Ovary (tissue), 9 donors: ENCODE results near the gene ZSCAN30. TPM values are rescaled to one million over a fixed set of nuclear protein-coding genes. Genes with fewer than 3 reads are reported as not detected.

Source experiments
- DNase-seq, 5 donors: peaks; one replicate each; pipeline ENCODE4 v3.0.0-alpha.2; 2019 to 2020
- H3K27ac ChIP-seq, 2 donors: fragments of 200-600 bp; one replicate each; pipeline versions ENCODE4 v1.5.1 to v1.8.0; 2019 to 2022
- H3K27me3 ChIP-seq: fragments of 200-600 bp; one replicate; pipeline ENCODE4 v1.8.0; 2022
- H3K36me3 ChIP-seq: fragments of 200-600 bp; sonication (generic); one replicate; pipeline ENCODE4 v1.5.1; 2019
- H3K4me1 ChIP-seq: one replicate; pipeline ENCODE4 v1.8.1; 2013; ENCODE audit warnings: mild to moderate bottlenecking, moderate library complexity; ENCODE audit not compliant: insufficient read depth
- H3K4me3 ChIP-seq: fragments of 200-600 bp; sonication (generic); one replicate; pipeline ENCODE4 v1.5.1; 2017
- H3K9me3 ChIP-seq, 2 donors: fragments of 200-600 bp in 1 of 2; sonication (generic) in 1 of 2; one replicate each; pipeline versions ENCODE4 v1.5.1 to v1.8.1; 2013 to 2019; ENCODE audit warnings: mild to moderate bottlenecking in 1 of 2, moderate library complexity in 1 of 2
- EP300 ChIP-seq: sonication (generic); formaldehyde crosslinking; IDR thresholded peaks from one replicate; pipeline ENCODE4 v1.6.1; 2017; ENCODE audit warnings: antibody characterized with exemption
- POLR2A ChIP-seq: fragments of 450-650 bp; IDR thresholded peaks from one replicate; pipeline ENCODE4 v1.6.1; 2017; ENCODE audit warnings: antibody characterized with exemption, mild to moderate bottlenecking, moderate library complexity
- WGBS, 3 donors: extraction: QIAGEN DNeasy Blood & Tissue Kit in 1 of 3; methylation state at CpG; one replicate each; pipeline versions ENCODE4 v1.1.5 to v1.1.7; 2013 to 2017; 5-methylcytosine and 5-hydroxymethylcytosine counted together
- intact Hi-C, 4 donors: fragments of 100-400 bp; cut with DNase I; formaldehyde crosslinking; loops; one replicate each; pipeline versions ENCODE4 v1.11.0 to v1.15.1; 2022 to 2023
- polyA plus RNA-seq, 2 donors: library from polyadenylated mRNA; stranded (reverse); fragments of 200-250 nt in 1 of 2; fragments of 350-450 nt in 1 of 2; fragmentation: Illumina TruSeq in 1 of 2; extraction: RNeasy Lipid Tissue Mini Kit (QIAGEN cat#74804) in 1 of 2; gene quantifications; one replicate each; pipeline ENCODE4 v1.2.3, GENCODE V29; 2013 to 2014
- total RNA-seq, 7 donors: library from RNA; depleted of rRNA in 2 of 7; stranded (reverse); fragments of >200 nt in 2 of 7; fragmentation: NEBNext Ultra II Directional in 3 of 7; extraction: Animal tissue kit (Norgen Biotek cat#: 25700) in 3 of 7; gene quantifications; one replicate each; pipeline versions ENCODE4 v1.1.0 to v1.2.4, GENCODE V29; 2016 to 2023
- TF ChIP-seq, protein P1 (sequence below), 3 donors: fragments of 450-650 bp in 2 of 3; fragments of 200-600 bp in 1 of 3; IDR thresholded peaks; one replicate each; pipeline versions ENCODE4 v1.5.1 to v1.8.0; 2016 to 2022; ENCODE audit warnings: antibody characterized with exemption in 3 of 3, mild to moderate bottlenecking in 1 of 3
- donor health status: DM: no; HTN: no; CAD: no; lungs with moderate emphysema.
- donor health status: DM: no; HTN: no; CAD: no.
- donor health status: Bipolar disorder and iron deficiency.
- donor health status: DM: yes; HTN: yes; CAD: no.
- donor health status: DM: no; HTN: no; CAD: no.
- donor health status: DM: yes; HTN: yes; CAD: no.

The ZSCAN30 gene
- total and polyA plus RNA-seq, 9 donors = 7.0 to 18.3 (median 13.8) TPM

DNA sequence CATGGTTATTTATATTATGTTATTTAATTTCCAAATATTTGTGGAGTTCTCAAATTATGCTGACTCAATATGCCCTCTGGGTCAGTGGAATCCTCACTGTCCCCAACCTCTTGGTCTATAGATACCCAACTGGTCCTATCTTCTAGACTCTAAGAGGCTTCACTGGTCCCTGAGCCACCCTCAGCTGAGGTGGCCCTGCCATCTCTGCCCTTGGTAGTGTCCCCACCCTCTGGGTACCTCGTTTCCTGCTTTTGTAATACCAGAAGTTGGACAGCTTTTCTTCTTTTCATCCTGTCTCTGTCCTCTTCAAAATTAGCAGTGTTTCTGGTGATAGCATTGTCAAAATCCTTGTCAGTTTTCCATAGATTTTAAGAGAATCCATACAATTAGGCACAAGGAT, 11.9 kb downstream of the ZSCAN30 start:
- H3K9me3 ChIP-seq = no peaks in the 10 kb centered on the region
- no peaks in the 10 kb centered on the region for H3K36me3 ChIP-seq
- intact Hi-C loops = no loop called here
- no peaks in the 10 kb centered on the region for H3K27me3 ChIP-seq
- H3K4me1 ChIP-seq = no peaks in the 10 kb centered on the region
- WGBS, 3 donors = 86 to 93% (median 92%) methylated on average over 1 of the region's 1 CpG
- TF ChIP-seq EP300 (no peak), POLR2A (no peak)
- TF ChIP-seq, protein P1, sequence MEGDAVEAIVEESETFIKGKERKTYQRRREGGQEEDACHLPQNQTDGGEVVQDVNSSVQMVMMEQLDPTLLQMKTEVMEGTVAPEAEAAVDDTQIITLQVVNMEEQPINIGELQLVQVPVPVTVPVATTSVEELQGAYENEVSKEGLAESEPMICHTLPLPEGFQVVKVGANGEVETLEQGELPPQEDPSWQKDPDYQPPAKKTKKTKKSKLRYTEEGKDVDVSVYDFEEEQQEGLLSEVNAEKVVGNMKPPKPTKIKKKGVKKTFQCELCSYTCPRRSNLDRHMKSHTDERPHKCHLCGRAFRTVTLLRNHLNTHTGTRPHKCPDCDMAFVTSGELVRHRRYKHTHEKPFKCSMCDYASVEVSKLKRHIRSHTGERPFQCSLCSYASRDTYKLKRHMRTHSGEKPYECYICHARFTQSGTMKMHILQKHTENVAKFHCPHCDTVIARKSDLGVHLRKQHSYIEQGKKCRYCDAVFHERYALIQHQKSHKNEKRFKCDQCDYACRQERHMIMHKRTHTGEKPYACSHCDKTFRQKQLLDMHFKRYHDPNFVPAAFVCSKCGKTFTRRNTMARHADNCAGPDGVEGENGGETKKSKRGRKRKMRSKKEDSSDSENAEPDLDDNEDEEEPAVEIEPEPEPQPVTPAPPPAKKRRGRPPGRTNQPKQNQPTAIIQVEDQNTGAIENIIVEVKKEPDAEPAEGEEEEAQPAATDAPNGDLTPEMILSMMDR (IDR thresholded peaks at IDR 0.05) = no peak
- no peak overlapping the region for H3K4me3 ChIP-seq
- DNase-seq = no peak
- no peak overlapping the region for H3K27ac ChIP-seq

DNA sequence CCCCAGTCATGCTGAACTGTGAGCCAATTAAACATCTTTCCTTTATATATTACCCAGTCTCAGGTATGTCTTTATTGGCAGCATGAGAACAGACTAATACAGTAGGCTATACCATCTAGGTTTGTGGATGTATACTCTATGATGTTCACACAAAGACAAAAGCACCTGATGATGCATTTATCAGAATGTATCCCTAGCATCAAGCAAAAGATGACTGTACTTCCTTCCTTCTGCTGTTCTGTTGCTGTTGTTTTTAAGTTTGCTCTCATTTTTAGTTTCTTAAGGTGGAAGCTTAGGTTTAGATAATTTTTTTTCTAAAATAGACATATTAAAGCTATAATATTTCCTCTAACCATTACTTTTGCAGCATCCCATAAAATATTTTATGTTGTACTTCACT, 12.4 kb downstream of the ZSCAN30 start:
- intact Hi-C loops = no loop called here

DNA sequence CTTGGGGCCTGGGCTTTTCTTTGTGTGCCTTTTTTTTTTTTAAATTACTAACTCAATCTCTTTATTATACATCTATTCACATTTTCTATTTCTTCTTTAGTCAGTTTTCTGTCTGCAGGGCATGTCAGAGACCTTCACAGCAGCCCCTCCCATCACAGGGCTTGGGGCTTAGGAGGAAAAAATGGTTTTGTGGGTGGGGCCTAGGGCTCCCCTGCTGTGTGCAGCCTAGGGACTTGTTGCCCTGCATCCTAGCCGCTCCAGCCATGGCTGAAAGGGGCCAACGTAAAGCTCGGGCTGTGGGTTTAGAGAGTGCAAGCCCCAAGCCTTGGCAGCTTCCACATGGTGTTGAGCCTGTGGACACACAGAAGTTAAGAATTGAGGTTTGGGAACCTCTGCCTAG, 13.8 kb downstream of the ZSCAN30 start:
- 94 to 97% (median 97%) methylated on average over 3 of the region's 3 CpGs for WGBS, 3 donors
- TF ChIP-seq, protein P1 (IDR thresholded peaks at IDR 0.05) = no peak
- no peak for TF ChIP-seq EP300
- no peak for TF ChIP-seq POLR2A
- Histone ChIP-seq H3K4me1 (no peaks in the 10 kb centered on the region), H3K27me3 (no peaks in the 10 kb centered on the region), H3K9me3 (no peaks in the 10 kb centered on the region), H3K27ac (no peak overlapping the region), H3K4me3 (no peak overlapping the region), H3K36me3 (no peaks in the 10 kb centered on the region)
- intact Hi-C loops = no loop called here
- no peak for DNase-seq

More for the DNA sequence above, 12.4 kb downstream of the ZSCAN30 start:
- TF ChIP-seq, protein P1 (IDR thresholded peaks at IDR 0.05) = no peak
- TF ChIP-seq EP300 = no peak
- H3K4me3 ChIP-seq = no peak overlapping the region
- no peaks in the 10 kb centered on the region for H3K4me1 ChIP-seq
- DNase-seq = no peak
- no peak overlapping the region for H3K27ac ChIP-seq
- no peaks in the 10 kb centered on the region for H3K27me3 ChIP-seq
- no peaks in the 10 kb centered on the region for H3K9me3 ChIP-seq
- H3K36me3 ChIP-seq = no peaks in the 10 kb centered on the region

DNA sequence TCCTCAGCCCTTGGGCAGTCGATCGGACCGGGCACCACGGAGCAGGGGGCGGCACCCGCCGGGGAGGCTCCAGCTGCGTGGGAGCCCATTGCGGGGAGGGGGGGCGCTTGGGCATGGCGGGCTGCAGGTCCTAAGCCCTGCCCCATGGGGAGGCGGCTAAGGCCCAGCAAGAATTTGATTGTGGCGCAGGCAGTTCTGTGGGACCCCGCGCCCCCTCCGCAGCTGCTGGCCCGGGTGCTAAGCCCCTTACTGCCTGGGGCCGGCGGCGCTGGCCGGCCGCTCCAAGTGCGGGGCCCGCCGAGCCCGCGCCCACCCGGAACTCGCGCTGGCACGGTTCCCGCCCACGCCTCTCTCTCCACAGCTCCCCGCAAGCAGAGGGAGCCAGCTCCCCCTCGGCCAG, 18.4 kb downstream of the ZSCAN30 start:
- intact Hi-C loops = no loop called here
- H3K4me1 ChIP-seq = no peaks in the 10 kb centered on the region
- no peak for DNase-seq
- no peak overlapping the region for H3K27ac ChIP-seq
- H3K36me3 ChIP-seq = no peaks in the 10 kb centered on the region
- no peaks in the 10 kb centered on the region for H3K9me3 ChIP-seq
- TF ChIP-seq POLR2A = no peak
- TF ChIP-seq, protein P1 (IDR thresholded peaks at IDR 0.05) = no peak
- TF ChIP-seq EP300 = no peak
- H3K4me3 ChIP-seq = no peak overlapping the region
- 92 to 98% (median 97%) methylated on average over 25 to 35 of the region's 35 CpGs for WGBS, 3 donors
- H3K27me3 ChIP-seq = no peaks in the 10 kb centered on the region

DNA sequence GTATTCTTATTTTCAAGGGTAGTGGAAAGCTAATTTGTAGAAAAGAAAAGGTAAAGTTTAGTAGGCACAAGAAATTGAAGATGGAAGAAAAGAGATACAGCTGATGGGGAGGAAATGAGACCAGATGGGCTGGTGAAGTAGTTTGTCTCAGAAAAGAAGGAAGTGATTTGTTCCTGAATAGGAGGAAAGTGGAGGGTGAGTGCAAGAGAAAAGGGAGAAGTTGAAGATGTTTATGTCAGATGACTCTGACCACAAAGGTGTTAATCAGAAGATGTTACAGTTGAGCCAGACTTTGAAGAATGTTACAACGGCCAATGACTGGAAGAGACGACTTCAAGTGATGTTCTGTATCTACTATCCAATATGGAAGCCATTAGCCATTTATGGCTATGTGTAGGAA, 21.2 kb downstream of the ZSCAN30 start:
- no peak overlapping the region for H3K4me3 ChIP-seq
- no peak for DNase-seq
- H3K27me3 ChIP-seq = no peaks in the 10 kb centered on the region
- no peaks in the 10 kb centered on the region for H3K36me3 ChIP-seq
- no peaks in the 10 kb centered on the region for H3K4me1 ChIP-seq
- TF ChIP-seq POLR2A = no peak
- TF ChIP-seq, protein P1 (IDR thresholded peaks at IDR 0.05) = no peak
- no peak for TF ChIP-seq EP300
- intact Hi-C loops = loop anchor here in 1 of 4 donors (5.0 kb wide), 1 partner anchor 73 kb away; the partner anchor contains the start of gene ZNF24
- H3K27ac ChIP-seq = no peak overlapping the region
- H3K9me3 ChIP-seq = no peaks in the 10 kb centered on the region
- WGBS, 3 donors = 88 to 96% (median 88%) methylated on average over 2 of the region's 2 CpGs
